Activated CD8-positive, alpha-beta T cell treated with anti-CD3 and anti-CD28 coated beads for 36 hours (primary cell): ENCODE results near the gene RRM1. TPM values are rescaled to one million over a fixed set of nuclear protein-coding genes. Genes with fewer than 3 reads are reported as not detected.

Source experiments
- ATAC-seq: fragments of 200-7000 bp; cut with Tn5 transposase; one replicate; pipeline ENCODE4 v1.10.0; 2021; ENCODE audit warnings: mild to moderate bottlenecking, moderate library complexity
- CTCF ChIA-PET: fragments of 350-600 bp; sonication (Branson Sonifier 250); formaldehyde crosslinking; loops from one replicate; lab custom pipeline; 2021; ENCODE audit warnings: antibody characterized with exemption; lab: Charles Lee
- POLR2A ChIA-PET: fragments of 350-600 bp; sonication (Branson Sonifier 250); formaldehyde crosslinking; loops from one replicate; lab custom pipeline; 2021; ENCODE audit warnings: antibody characterized with exemption; lab: Charles Lee
- DNase-seq: peaks from one replicate; pipeline ENCODE4 v3.0.0-alpha.2; 2020
- H3K27ac Mint-ChIP-seq: one replicate; pipeline ENCODE4 v1.8.0; 2021; ENCODE audit warnings: mild to moderate bottlenecking, mixed read lengths
- H3K27me3 Mint-ChIP-seq: one replicate; pipeline ENCODE4 v1.8.0; 2021; ENCODE audit warnings: mixed read lengths
- H3K36me3 Mint-ChIP-seq: one replicate; pipeline ENCODE4 v1.8.0; 2021; ENCODE audit warnings: low read depth, mixed read lengths
- H3K4me1 Mint-ChIP-seq: one replicate; pipeline ENCODE4 v1.8.0; 2021; ENCODE audit warnings: low read depth, mixed read lengths
- H3K4me3 Mint-ChIP-seq: one replicate; pipeline ENCODE4 v1.8.0; 2021; ENCODE audit warnings: mild to moderate bottlenecking, moderate library complexity, mixed read lengths
- H3K9me3 Mint-ChIP-seq: one replicate; pipeline ENCODE4 v1.8.0; 2021; ENCODE audit warnings: mixed read lengths
- intact Hi-C: fragments of 100-400 bp; cut with micrococcal nuclease; formaldehyde crosslinking; loops from one replicate; pipeline ENCODE4 v1.10.0; 2022
- total RNA-seq, 2 experiments: library from RNA; stranded (reverse); gene quantifications; one replicate each; pipeline ENCODE4 v1.2.3, GENCODE V29; 2021
- TF ChIP-seq, protein P1 (sequence below): fragments of 200-600 bp; IDR thresholded peaks from one replicate; pipeline ENCODE4 v1.8.0; 2022; ENCODE audit warnings: antibody characterized with exemption, mild to moderate bottlenecking

RRM1 gene
- total RNA-seq, 2 experiments from 2014 or later, result 192 to 194 TPM

DNA sequence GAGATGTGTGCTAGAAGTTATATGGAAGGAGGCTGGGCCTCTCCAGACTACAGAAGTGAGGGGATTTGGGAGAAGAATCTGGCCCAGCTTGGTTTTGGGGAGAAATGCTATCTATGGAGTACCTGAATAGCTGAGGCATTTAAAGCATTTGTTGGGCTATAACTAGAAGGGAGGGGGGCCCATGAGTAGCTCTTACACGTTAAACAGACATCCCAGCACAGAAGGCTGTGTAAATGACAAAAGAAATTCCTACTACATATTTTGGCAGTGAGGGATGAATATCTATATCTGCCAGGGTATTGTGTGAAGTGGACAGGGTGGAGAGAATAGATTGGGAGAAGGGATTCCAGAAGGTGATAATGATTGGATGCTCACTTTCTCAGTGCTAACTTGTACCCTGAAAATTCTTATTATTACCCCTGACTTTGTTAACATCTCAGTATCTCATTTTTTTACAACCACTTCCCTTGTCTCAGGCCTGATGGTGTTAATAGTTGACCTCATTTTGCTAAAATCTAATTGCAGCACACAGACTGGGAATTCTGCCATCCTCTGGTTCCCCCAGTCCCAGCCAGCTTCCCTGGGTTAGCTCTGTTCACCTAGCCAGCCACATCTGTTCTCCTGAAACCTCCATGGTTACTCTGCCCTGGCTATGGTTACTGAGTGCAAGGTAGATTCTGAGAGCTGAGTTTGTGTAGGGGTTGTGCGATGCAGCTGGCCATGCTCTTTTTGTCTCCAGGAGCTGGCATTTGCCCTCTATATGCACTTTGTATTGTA lies 28.8 kb upstream of the RRM1 start:
- intact Hi-C loops, result no loop called here
- Mint-ChIP-seq H3K27me3 (no peaks in the 10 kb centered on the region), H3K27ac (no peak overlapping the region), H3K4me3 (no peak overlapping the region), H3K4me1 (peaks cover 68% of the 10 kb centered on the region), H3K36me3 (peaks cover 5% of the 10 kb centered on the region), H3K9me3 (no peaks in the 10 kb centered on the region)
- CTCF ChIA-PET, result interaction anchor here (0.8 to 20.5 kb wide), 6 partner anchors 7 to 218 kb away, joined by 3 to 775 read pairs (median 3); partner anchors contain the start of genes RHOG and STIM1
- POLR2A ChIA-PET, result interaction anchor here (1.0 to 1.7 kb wide), 4 partner anchors 41 to 224 kb away, joined by 3 to 5 read pairs (median 4); partner anchors contain the start of genes RHOG and STIM1
- ATAC-seq, result no peak
- TF ChIP-seq, protein P1, sequence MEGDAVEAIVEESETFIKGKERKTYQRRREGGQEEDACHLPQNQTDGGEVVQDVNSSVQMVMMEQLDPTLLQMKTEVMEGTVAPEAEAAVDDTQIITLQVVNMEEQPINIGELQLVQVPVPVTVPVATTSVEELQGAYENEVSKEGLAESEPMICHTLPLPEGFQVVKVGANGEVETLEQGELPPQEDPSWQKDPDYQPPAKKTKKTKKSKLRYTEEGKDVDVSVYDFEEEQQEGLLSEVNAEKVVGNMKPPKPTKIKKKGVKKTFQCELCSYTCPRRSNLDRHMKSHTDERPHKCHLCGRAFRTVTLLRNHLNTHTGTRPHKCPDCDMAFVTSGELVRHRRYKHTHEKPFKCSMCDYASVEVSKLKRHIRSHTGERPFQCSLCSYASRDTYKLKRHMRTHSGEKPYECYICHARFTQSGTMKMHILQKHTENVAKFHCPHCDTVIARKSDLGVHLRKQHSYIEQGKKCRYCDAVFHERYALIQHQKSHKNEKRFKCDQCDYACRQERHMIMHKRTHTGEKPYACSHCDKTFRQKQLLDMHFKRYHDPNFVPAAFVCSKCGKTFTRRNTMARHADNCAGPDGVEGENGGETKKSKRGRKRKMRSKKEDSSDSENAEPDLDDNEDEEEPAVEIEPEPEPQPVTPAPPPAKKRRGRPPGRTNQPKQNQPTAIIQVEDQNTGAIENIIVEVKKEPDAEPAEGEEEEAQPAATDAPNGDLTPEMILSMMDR, result no peak
- DNase-seq, result no peak

DNA sequence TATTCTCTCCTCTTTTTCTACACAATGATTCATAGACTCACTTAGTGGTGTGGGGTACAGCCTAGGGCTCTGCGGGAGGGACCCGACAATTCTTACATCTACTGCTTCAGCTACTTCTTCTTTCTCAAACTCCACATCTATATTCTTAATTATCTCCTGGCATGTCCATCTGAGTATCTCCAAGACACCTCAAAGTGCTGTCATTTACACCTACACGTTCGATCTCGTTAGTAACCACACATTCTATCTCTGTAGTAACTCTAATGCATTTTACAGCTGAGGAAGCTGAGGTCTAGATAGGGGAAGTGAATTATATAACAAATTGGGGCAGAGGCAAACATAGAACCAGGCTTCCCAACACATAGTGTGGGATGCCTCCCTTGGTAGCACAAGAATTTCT lies 27.7 kb upstream of the RRM1 start:
- Mint-ChIP-seq H3K4me3 (no peak overlapping the region), H3K36me3 (peaks cover 8% of the 10 kb centered on the region), H3K4me1 (peaks cover 64% of the 10 kb centered on the region), H3K27me3 (no peaks in the 10 kb centered on the region), H3K9me3 (no peaks in the 10 kb centered on the region), H3K27ac (no peak overlapping the region)
- ChIA-PET CTCF (interaction anchor here (1.0 to 20.5 kb wide), 4 partner anchors 10 to 219 kb away, joined by 3 to 775 read pairs (median 6); partner anchors contain the start of genes RHOG and STIM1), POLR2A (interaction anchor here (0.6 to 1.1 kb wide), 3 partner anchors 150 to 226 kb away, joined by 3 to 4 read pairs (median 3); partner anchors contain the start of gene RHOG)
- TF ChIP-seq, protein P1, result no peak
- ATAC-seq (no peak), DNase-seq (no peak)
- intact Hi-C loops, result no loop called here

DNA sequence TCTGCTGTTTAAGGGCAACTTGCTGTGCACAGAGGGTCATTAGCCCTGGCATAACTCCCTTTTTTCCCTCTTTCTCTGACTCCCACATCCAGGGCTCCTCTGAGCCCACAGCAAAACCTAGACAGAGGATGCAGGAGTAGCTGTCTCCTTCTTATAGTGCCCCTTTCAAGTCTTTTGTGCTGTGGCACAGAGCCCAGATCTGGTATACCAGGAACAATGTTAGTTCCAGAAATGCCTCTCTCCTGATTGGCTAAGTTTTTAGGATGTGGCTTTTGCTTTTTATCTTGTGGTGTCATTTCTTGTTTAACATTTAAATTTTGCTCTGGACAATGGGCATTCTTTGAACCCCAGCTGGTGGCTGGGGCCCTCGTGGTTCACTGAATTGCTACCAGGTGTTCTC lies 25.6 kb upstream of the RRM1 start:
- Mint-ChIP-seq H3K4me1 (peaks cover 66% of the 10 kb centered on the region), H3K9me3 (no peaks in the 10 kb centered on the region), H3K27me3 (no peaks in the 10 kb centered on the region), H3K27ac (peak overlapping the region; percentile 66), H3K36me3 (peaks cover 9% of the 10 kb centered on the region), H3K4me3 (no peak overlapping the region)
- CTCF ChIA-PET, result interaction anchor here (1.2 to 20.5 kb wide), 4 partner anchors 10 to 221 kb away, joined by 3 to 775 read pairs (median 6); partner anchors contain the start of genes RHOG and STIM1
- DNase-seq, result no peak
- POLR2A ChIA-PET, result interaction anchor here (0.6 kb wide), 1 partner anchor 37 kb away, joined by 3 read pairs; no protein-coding TSS in a partner anchor
- TF ChIP-seq, protein P1, result no peak
- ATAC-seq, result no peak
- intact Hi-C loops, result no loop called here

- ATAC-seq (no peak), DNase-seq (no peak)
- Mint-ChIP-seq H3K27ac (peak overlapping the region; percentile 74), H3K4me1 (peaks cover 44% of the 10 kb centered on the region), H3K9me3 (no peaks in the 10 kb centered on the region), H3K4me3 (no peak overlapping the region), H3K36me3 (peaks cover 14% of the 10 kb centered on the region), H3K27me3 (no peaks in the 10 kb centered on the region)
- ChIA-PET CTCF (interaction anchor here (1.1 to 20.5 kb wide), 21 partner anchors 8 to 273 kb away, joined by 3 to 775 read pairs (median 15); partner anchors contain the start of genes PGAP2, RHOG and STIM1), POLR2A (interaction anchor here (3.4 kb wide), 1 partner anchor 217 kb away, joined by 26 read pairs; the partner anchor contains the start of gene STIM1)
- intact Hi-C loops, result no loop called here
- TF ChIP-seq, protein P1, result no peak
These were observed 23.3 kb upstream of the RRM1 start for GRCh38 chr11:4071325-4071724.
